ENCODE results near the gene KCNJ6.
A peak's percentile ranks its signal among the peaks of the same experiment; 100 is the strongest.
"Not testable (repeated sequence)": the region's sequence is repeated elsewhere in the genome, so short reads cannot be mapped to it uniquely, and the experiment has no call there.

The KCNJ6 gene

GRCh38 chr21:37769656-37770055 is 146.6 kb downstream of the KCNJ6 start:
- DNase-seq: no peak

- DNase-seq: no peak
These were observed 148.3 kb downstream of the KCNJ6 start for GRCh38 chr21:37767984-37768383.

GRCh38 chr21:37766129-37766528 is 150.1 kb downstream of the KCNJ6 start:
- DNase-seq: no peak

GRCh38 chr21:37765221-37765900 is 150.9 kb downstream of the KCNJ6 start:
- no peak for DNase-seq

- DNase-seq: no peak
These were observed 151.6 kb downstream of the KCNJ6 start for GRCh38 chr21:37764691-37765090.

GRCh38 chr21:37763298-37763697 is 153.0 kb downstream of the KCNJ6 start:
- DNase-seq: no peak

GRCh38 chr21:37762606-37763005 is 153.7 kb downstream of the KCNJ6 start:
- no peak for DNase-seq

- DNase-seq: not testable (repeated sequence)
These were observed 154.9 kb downstream of the KCNJ6 start for GRCh38 chr21:37761406-37761805.

- no peak for DNase-seq
These were observed 156.5 kb downstream of the KCNJ6 start for GRCh38 chr21:37759777-37760176.

GRCh38 chr21:37758982-37759381 is 157.3 kb downstream of the KCNJ6 start:
- DNase-seq: peak; percentile 31

- DNase-seq: no peak
These were observed 158.5 kb downstream of the KCNJ6 start for GRCh38 chr21:37757606-37758376.

- DNase-seq: no peak
These were observed 163.1 kb downstream of the KCNJ6 start for GRCh38 chr21:37753122-37753599.

- no peak for DNase-seq
These were observed 164.8 kb downstream of the KCNJ6 start for GRCh38 chr21:37751268-37751975.

- no peak for DNase-seq
These were observed 167.1 kb downstream of the KCNJ6 start for GRCh38 chr21:37749132-37749531.

GRCh38 chr21:37748351-37748750 is 167.9 kb downstream of the KCNJ6 start:
- DNase-seq: no peak

GRCh38 chr21:37746849-37747248 is 169.4 kb downstream of the KCNJ6 start:
- DNase-seq: no peak

- DNase-seq: no peak
These were observed 171.7 kb downstream of the KCNJ6 start for GRCh38 chr21:37744551-37744950.

GRCh38 chr21:37742532-37742931 is 173.7 kb downstream of the KCNJ6 start:
- DNase-seq: no peak

- DNase-seq: no peak
These were observed 174.1 kb downstream of the KCNJ6 start for GRCh38 chr21:37742115-37742514.

- no peak for DNase-seq
These were observed 178.3 kb downstream of the KCNJ6 start for GRCh38 chr21:37737996-37738395.

- no peak for DNase-seq
These were observed 178.8 kb downstream of the KCNJ6 start for GRCh38 chr21:37737507-37737906.

GRCh38 chr21:37734846-37735245 is 181.4 kb downstream of the KCNJ6 start:
- DNase-seq: no peak

GRCh38 chr21:37732927-37733326 is 183.3 kb downstream of the KCNJ6 start:
- no peak for DNase-seq

Measured in right kidney (tissue), 1 donor.